Adrenal gland (tissue), 12 donors: ENCODE results near the gene SLC37A1. TPM values are rescaled to one million over a fixed set of nuclear protein-coding genes. Genes with fewer than 3 reads are reported as not detected.
"Not testable (repeated sequence)": the region's sequence is repeated elsewhere in the genome, so short reads cannot be mapped to it uniquely, and the experiment has no call there.

Source experiments
- DNase-seq, 7 donors: peaks; one replicate each; pipeline ENCODE4 v3.0.0-alpha.2; 2019 to 2020
- H3K27ac ChIP-seq, 5 donors: fragments of 200-600 bp; sonication (generic) in 4 of 5; 1 replicate in 3 of 5; 2 replicates in 2 of 5; pipeline versions ENCODE4 v1.5.1 to v1.8.0; 2016 to 2020; ENCODE audit warnings: mild to moderate bottlenecking in 1 of 5
- H3K27me3 ChIP-seq: fragments of 200-600 bp; 2 replicates; pipeline ENCODE4 v1.8.0; 2021
- H3K36me3 ChIP-seq, 2 donors: fragments of 200-600 bp; replicated peaks in 1 of 2; 1 replicate in 1 of 2; 2 replicates in 1 of 2; pipeline versions ENCODE4 v1.5.1 to v1.8.0; 2018 to 2022
- H3K4me1 ChIP-seq, 2 donors: fragments of 200-600 bp; replicated peaks in 1 of 2; 1 replicate in 1 of 2; 2 replicates in 1 of 2; pipeline versions ENCODE4 v1.5.1 to v1.8.0; 2018 to 2021
- H3K4me3 ChIP-seq, 4 donors: fragments of 200-600 bp; sonication (generic) in 3 of 4; one replicate each; pipeline ENCODE4 v1.5.1; 2016 to 2018
- H3K9me3 ChIP-seq, 3 donors: fragments of 200-600 bp; sonication (generic) in 1 of 3; replicated peaks in 1 of 3; 1 replicate in 2 of 3; 2 replicates in 1 of 3; pipeline versions ENCODE4 v1.5.1 to v1.8.0; 2016 to 2021
- POLR2A ChIP-seq, 2 donors: fragments of 450-650 bp; IDR thresholded peaks; one replicate each; pipeline ENCODE4 v1.6.1; 2017; ENCODE audit warnings: antibody characterized with exemption in 2 of 2, mild to moderate bottlenecking in 2 of 2, moderate library complexity in 1 of 2
- WGBS, 4 donors: extraction: QIAGEN DNeasy Blood & Tissue Kit in 2 of 4; methylation state at CpG; one replicate each; pipeline versions ENCODE4 v1.1.5 to v1.1.7; 2013 to 2017; 5-methylcytosine and 5-hydroxymethylcytosine counted together
- intact Hi-C, 2 donors: fragments of 100-400 bp; cut with DNase I; formaldehyde crosslinking; loops; one replicate each; pipeline versions ENCODE4 v1.14.1 to v1.15.0; 2022 to 2023
- polyA plus RNA-seq, 3 donors: library from polyadenylated mRNA; stranded (reverse); fragments of 200-250 nt in 2 of 3; fragments of 350-450 nt in 1 of 3; fragmentation: Illumina TruSeq in 1 of 3; extraction: RNeasy Lipid Tissue Mini Kit (QIAGEN cat#74804) in 1 of 3; gene quantifications; one replicate each; pipeline ENCODE4 v1.2.3, GENCODE V29; 2013 to 2014
- total RNA-seq, 9 donors: library from RNA; depleted of rRNA in 4 of 9; stranded (reverse); fragments of >200 nt in 4 of 9; fragments of 120-200 nt in 1 of 9; fragmentation: NEBNext Ultra II Directional in 1 of 9; extraction: Animal tissue kit (Norgen Biotek cat#: 25700) in 1 of 9; gene quantifications; one replicate each; pipeline versions ENCODE4 v1.1.0 to v1.2.4, GENCODE V29; 2013 to 2023
- TF ChIP-seq, protein P1 (sequence below), 6 experiments: fragments of 450-650 bp in 4 of 6; fragments of 200-600 bp in 2 of 6; sonication (generic) in 1 of 6; IDR thresholded peaks; 1 replicate in 5 of 6; 2 replicates in 1 of 6; pipeline versions ENCODE4 v1.5.1 to v1.8.0; 2016 to 2021; ENCODE audit warnings: antibody characterized with exemption in 6 of 6, mild to moderate bottlenecking in 2 of 6, moderate library complexity in 1 of 6
- donor health status: healthy with polysubstance abuse.
- donor health status: Bipolar disorder and iron deficiency.
- donor health status: DM: yes; HTN: yes; CAD: no.
- donor health status: DM: no; HTN: no; CAD: no.
- donor health status: DM: no; HTN: no; CAD: no.
- donor health status: DM: yes; HTN: yes; CAD: no.

SLC37A1 gene
- total and polyA plus RNA-seq, 12 donors: 4.8 to 27.2 (median 16.3) TPM

DNA sequence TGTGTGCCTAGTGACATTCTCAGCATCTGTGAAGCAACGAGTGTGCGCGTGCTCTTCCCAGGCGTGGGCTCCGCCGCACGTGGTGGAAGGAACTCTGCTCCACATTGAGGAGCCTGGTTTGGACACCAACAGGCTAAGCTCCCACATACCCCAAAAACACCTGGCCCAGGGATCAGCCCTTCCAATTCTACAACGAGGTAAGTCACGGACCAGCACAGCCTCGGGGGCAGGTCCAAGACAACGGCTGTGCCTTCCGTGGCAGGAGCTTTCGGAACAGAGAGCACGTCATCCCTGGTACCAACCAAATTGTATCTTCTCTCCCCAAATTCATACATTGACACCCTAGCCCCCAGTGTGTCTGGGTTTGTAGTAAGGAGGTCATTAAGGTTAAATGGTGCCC is 112.5 kb downstream of the SLC37A1 start:
- Histone ChIP-seq H3K4me1 (no peaks in the 10 kb centered on the region), H3K4me3 (no peak overlapping the region), H3K36me3 (no peaks in the 10 kb centered on the region), H3K27me3 (peaks cover 9% of the 10 kb centered on the region), H3K9me3 (no peaks in the 10 kb centered on the region), H3K27ac (no peak overlapping the region)
- DNase-seq: no peak
- 90 to 93% (median 91%) methylated on average over 13 to 14 of the region's 14 CpGs for WGBS, 4 donors
- intact Hi-C loops: no loop called here
- TF ChIP-seq, protein P1, sequence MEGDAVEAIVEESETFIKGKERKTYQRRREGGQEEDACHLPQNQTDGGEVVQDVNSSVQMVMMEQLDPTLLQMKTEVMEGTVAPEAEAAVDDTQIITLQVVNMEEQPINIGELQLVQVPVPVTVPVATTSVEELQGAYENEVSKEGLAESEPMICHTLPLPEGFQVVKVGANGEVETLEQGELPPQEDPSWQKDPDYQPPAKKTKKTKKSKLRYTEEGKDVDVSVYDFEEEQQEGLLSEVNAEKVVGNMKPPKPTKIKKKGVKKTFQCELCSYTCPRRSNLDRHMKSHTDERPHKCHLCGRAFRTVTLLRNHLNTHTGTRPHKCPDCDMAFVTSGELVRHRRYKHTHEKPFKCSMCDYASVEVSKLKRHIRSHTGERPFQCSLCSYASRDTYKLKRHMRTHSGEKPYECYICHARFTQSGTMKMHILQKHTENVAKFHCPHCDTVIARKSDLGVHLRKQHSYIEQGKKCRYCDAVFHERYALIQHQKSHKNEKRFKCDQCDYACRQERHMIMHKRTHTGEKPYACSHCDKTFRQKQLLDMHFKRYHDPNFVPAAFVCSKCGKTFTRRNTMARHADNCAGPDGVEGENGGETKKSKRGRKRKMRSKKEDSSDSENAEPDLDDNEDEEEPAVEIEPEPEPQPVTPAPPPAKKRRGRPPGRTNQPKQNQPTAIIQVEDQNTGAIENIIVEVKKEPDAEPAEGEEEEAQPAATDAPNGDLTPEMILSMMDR (IDR thresholded peaks at IDR 0.05): no peak
- no peak for TF ChIP-seq POLR2A (IDR thresholded peaks at IDR 0.05)

DNA sequence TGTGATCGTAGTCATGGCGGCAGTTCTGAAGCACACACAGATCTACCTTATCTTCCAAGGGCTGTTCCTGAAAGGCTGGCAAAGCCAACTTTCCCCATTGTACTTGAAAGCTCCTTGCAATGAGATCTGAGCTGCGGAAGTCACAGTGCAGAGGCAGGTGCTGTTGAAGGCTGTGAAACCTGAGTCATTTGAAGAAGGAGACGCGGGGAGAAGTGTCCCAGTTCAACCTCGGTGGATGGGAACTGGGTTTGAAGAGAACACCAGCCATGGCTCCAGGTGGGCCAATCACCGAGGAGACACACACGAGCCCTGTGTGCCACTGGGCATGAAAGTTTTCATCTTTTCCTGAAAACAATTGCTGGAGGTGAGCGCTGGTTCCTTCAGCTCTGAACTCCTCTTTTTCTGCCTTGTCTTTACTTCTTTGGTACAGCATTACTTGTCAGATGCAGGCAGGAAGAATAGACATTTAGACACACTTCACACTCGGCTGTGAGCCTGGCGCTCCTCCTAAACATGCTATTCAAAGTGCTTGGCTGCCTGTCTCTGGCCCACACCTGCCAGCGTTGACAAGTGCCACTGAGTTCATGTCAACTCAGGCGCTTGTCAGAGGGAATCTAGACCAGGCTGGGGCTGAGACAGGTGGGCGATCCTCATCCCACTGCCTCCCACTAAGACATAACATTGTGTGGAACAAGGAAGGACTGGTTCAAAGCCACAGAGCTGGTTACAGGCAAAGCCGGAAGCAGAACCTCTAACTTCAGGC is 114.1 kb downstream of the SLC37A1 start:
- TF ChIP-seq, protein P1 (IDR thresholded peaks at IDR 0.05): no peak
- TF ChIP-seq POLR2A (IDR thresholded peaks at IDR 0.05): no peak
- no peak for DNase-seq
- no peaks in the 10 kb centered on the region for H3K9me3 ChIP-seq
- WGBS, 4 donors: 83 to 88% (median 87%) methylated on average over 15 of the region's 15 CpGs
- no peak overlapping the region for H3K4me3 ChIP-seq
- H3K27me3 ChIP-seq: peaks cover 9% of the 10 kb centered on the region
- H3K36me3 ChIP-seq: no peaks in the 10 kb centered on the region
- H3K27ac ChIP-seq: no peak overlapping the region
- intact Hi-C loops: no loop called here
- H3K4me1 ChIP-seq: no peaks in the 10 kb centered on the region

DNA sequence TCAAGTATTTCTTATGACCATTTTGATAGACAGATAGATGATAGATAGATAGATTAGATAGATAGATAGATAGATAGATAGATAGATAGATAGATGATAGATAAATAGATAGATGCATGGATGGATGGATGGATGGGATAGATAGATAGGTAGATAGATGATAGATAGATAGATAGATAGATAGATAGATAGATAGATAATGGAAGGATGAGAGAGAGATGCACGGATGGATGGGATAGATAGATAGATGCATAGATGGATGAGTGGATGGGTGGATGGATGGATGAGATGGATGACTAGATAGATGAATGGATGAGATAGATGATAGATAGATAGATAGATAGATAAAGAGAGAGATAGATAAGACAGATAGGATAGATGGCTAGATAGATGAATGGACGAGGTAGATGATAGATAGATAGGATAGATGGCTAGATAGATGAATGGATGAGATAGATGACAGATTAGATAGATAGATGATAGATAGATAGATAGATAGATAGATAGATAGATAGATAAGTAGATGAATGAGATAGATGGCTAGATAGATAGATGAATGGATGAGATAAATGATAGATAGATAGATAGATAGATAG is 114.9 kb downstream of the SLC37A1 start:
- intact Hi-C loops, H3K27me3 ChIP-seq, H3K4me1 ChIP-seq, H3K27ac ChIP-seq, H3K4me3 ChIP-seq, H3K9me3 ChIP-seq, H3K36me3 ChIP-seq, DNase-seq: not testable (repeated sequence)
- 76 to 81% (median 79%) methylated on average over 2 of the region's 2 CpGs for WGBS, 4 donors

DNA sequence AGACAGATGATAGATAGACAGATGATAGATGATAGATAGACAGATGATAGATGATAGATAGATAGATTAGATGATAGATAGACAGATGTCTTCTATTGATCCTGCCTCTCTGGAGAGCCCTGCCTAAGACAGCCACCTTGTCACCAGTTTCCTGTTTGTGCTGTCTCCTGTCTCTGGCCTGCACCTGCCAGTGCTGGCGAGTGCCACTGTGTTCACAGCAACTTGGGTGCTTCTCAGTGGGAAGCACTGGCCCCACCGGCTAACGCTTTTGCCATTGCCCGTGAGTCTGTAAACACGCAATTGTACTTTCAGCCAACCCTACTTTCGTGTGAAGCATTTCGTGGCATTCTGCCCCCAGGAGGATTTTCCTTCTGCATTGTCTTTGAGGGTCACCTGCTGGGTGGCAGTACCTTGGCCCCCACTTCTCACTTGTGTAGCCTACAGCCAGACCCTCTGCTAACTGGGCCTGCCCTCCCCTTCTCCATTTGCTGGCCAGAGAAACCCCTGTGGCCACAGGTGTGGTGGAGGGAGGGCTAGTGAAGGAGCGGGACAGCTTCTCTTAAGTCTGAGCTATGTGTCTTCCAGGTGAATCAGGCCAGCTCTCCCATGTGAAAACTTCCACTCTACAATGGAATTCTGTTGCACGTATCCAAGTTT is 116.4 kb downstream of the SLC37A1 start:
- H3K27ac ChIP-seq: no peak overlapping the region
- TF ChIP-seq, protein P1 (IDR thresholded peaks at IDR 0.05): no peak
- no peak for TF ChIP-seq POLR2A (IDR thresholded peaks at IDR 0.05)
- 82 to 92% (median 89%) methylated on average over 9 of the region's 9 CpGs for WGBS, 4 donors
- H3K9me3 ChIP-seq: no peaks in the 10 kb centered on the region
- peaks cover 7% of the 10 kb centered on the region for H3K27me3 ChIP-seq
- no peak for DNase-seq
- H3K36me3 ChIP-seq: no peaks in the 10 kb centered on the region
- H3K4me3 ChIP-seq: no peak overlapping the region
- H3K4me1 ChIP-seq: no peaks in the 10 kb centered on the region
- intact Hi-C loops: no loop called here
